ENCODE data around the gene TLL1.

Gene TLL1

GRCh38 chr4:165927815-165928214 lies 54.8 kb downstream of the TLL1 start:
- Mint-ChIP-seq H3K9me3 (no peaks in the 10 kb centered on the region), H3K4me3 (no peak overlapping the region), H3K27me3 (no peaks in the 10 kb centered on the region), H3K4me1 (no peaks in the 10 kb centered on the region), H3K27ac (no peak overlapping the region), H3K36me3 (ENCODE audit: low read depth) (no peaks in the 10 kb centered on the region)
- no peak for DNase-seq
- no peak for ATAC-seq

DNA sequence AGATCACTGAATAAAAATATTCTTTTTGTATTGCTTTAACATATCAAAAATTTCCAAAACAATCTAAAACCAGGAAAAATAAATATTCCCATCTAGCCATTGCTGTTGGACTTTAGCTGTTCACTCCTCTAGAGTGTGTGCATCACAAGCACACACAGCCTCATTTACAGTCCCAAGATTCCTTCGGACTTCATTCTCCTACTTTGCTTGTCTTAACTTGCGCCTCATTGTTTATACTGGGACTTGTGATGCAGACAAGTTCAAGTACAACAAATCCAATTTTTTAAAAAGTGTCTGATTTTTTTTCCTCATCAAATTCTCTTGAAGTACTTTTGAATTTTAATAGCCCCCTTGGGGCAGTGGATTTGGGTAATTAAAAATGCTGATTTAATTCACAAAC lies 55.6 kb downstream of the TLL1 start:
- DNase-seq (no peak), ATAC-seq (no peak)
- Mint-ChIP-seq H3K4me1 (no peaks in the 10 kb centered on the region), H3K4me3 (no peak overlapping the region), H3K27ac (no peak overlapping the region), H3K9me3 (no peaks in the 10 kb centered on the region), H3K27me3 (no peaks in the 10 kb centered on the region), H3K36me3 (ENCODE audit: low read depth) (no peaks in the 10 kb centered on the region)

GRCh38 chr4:165929662-165930061 lies 56.6 kb downstream of the TLL1 start:
- Mint-ChIP-seq H3K27me3 (no peaks in the 10 kb centered on the region), H3K4me3 (no peak overlapping the region), H3K9me3 (no peaks in the 10 kb centered on the region), H3K4me1 (no peaks in the 10 kb centered on the region), H3K27ac (no peak overlapping the region), H3K36me3 (ENCODE audit: low read depth) (no peaks in the 10 kb centered on the region)
- DNase-seq = no peak
- no peak for ATAC-seq

DNA sequence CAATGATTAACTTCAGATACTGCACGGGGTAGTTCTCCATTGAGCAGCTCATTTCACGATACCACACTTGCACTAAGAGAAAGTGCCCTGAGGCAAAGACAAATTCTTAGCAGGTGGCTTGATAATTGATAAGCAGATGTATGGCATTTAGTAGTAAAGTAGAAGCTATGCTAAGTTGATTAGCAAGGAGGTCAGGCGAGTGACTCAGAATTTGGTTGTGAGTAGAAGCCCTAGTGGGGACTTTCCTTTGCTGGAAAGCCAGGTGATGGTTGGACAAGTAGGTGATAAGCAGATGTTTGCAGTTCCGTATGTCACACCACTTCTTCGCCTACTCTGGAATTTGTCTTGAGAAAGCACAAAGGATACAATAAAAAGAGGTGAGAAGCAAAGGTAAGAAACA lies 58.7 kb downstream of the TLL1 start:
- Mint-ChIP-seq H3K4me3 (no peak overlapping the region), H3K27ac (no peak overlapping the region), H3K36me3 (ENCODE audit: low read depth) (no peaks in the 10 kb centered on the region), H3K27me3 (no peaks in the 10 kb centered on the region), H3K4me1 (no peaks in the 10 kb centered on the region), H3K9me3 (no peaks in the 10 kb centered on the region)
- DNase-seq (no peak), ATAC-seq (no peak)

DNA sequence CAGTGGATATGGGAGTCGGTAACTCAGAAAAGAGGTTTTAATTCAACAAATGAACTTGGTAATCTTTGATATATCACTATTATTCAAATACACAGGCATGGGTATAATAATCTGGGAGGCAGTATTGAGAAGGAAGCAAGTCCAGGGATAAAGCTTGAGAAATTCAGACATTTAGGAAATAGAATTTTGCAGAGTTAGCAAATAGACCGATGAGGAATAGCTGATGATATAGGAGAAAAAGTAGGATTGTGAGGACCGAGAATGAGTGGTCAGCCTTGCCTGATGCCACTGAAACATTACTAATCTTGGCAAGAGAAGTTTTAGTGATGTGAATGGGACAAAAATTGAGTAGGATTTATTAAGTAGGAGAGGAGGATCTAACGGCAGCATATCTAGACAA lies 71.9 kb downstream of the TLL1 start:
- no peaks in the 10 kb centered on the region for H3K4me1 Mint-ChIP-seq
- no peak for DNase-seq
- no peaks in the 10 kb centered on the region for H3K36me3 Mint-ChIP-seq (ENCODE audit: low read depth)
- ATAC-seq = no peak
- no peak overlapping the region for H3K27ac Mint-ChIP-seq
- H3K4me3 Mint-ChIP-seq = no peak overlapping the region
- no peaks in the 10 kb centered on the region for H3K27me3 Mint-ChIP-seq
- H3K9me3 Mint-ChIP-seq = peaks cover 10% of the 10 kb centered on the region

GRCh38 chr4:165945991-165946390 lies 73.0 kb downstream of the TLL1 start:
- no peak for ATAC-seq

GRCh38 chr4:165947019-165947418 lies 74.0 kb downstream of the TLL1 start:
- peaks cover 10% of the 10 kb centered on the region for H3K9me3 Mint-ChIP-seq
- H3K4me3 Mint-ChIP-seq = no peak overlapping the region
- no peak for DNase-seq
- no peaks in the 10 kb centered on the region for H3K4me1 Mint-ChIP-seq
- H3K27me3 Mint-ChIP-seq = no peaks in the 10 kb centered on the region
- no peak for ATAC-seq
- no peaks in the 10 kb centered on the region for H3K36me3 Mint-ChIP-seq (ENCODE audit: low read depth)
- no peak overlapping the region for H3K27ac Mint-ChIP-seq

More at GRCh38 chr4:165945991-165946390, 73.0 kb downstream of the TLL1 start:
- Mint-ChIP-seq H3K9me3 (peaks cover 10% of the 10 kb centered on the region), H3K4me1 (no peaks in the 10 kb centered on the region), H3K27me3 (no peaks in the 10 kb centered on the region), H3K27ac (no peak overlapping the region), H3K4me3 (no peak overlapping the region), H3K36me3 (ENCODE audit: low read depth) (no peaks in the 10 kb centered on the region)
- DNase-seq = no peak

DNA sequence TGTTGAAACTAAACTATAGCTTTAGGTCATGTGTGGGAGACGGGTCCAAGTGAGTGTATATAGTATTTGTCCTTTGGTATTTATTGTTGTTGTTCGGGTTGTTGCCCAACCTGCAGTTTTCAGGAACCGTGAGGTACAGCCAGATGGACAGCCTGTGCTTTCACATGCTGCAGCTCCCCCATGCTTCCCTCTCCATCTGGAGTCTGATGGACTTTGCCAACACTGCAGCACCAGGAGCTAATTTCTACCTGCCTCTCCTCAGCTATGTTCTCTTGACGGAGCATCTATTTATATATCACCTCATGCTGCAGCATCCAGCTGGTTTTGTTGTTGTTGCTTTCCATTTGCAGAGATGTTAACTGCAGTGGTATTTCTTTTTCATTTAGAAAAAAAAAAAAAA lies 80.1 kb downstream of the TLL1 start:
- ATAC-seq = no peak
- H3K4me1 Mint-ChIP-seq = no peaks in the 10 kb centered on the region
- H3K4me3 Mint-ChIP-seq = no peak overlapping the region
- no peak for DNase-seq
- no peaks in the 10 kb centered on the region for H3K36me3 Mint-ChIP-seq (ENCODE audit: low read depth)
- H3K9me3 Mint-ChIP-seq = peaks cover 20% of the 10 kb centered on the region
- H3K27ac Mint-ChIP-seq = no peak overlapping the region
- no peaks in the 10 kb centered on the region for H3K27me3 Mint-ChIP-seq

DNA sequence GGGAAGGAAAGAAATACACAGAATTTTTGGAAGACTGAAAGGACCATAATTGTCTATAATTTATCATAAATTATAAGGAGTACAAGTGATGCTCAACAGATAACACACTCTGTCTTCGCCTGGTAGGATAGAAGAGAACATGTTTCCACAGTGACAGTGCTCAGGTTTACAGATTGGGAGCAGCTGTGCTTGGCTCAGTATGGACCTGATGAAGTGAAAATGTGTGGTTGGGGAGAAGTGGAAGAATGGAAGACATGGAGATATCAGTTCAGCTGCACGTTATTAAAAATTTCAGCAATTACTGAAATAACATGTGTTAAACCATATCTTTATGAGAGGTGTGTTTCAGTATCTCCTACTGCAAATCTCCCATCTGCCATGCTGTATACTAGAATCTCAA lies 90.6 kb downstream of the TLL1 start:
- H3K27me3 Mint-ChIP-seq = no peaks in the 10 kb centered on the region
- H3K4me1 Mint-ChIP-seq = no peaks in the 10 kb centered on the region
- peaks cover 7% of the 10 kb centered on the region for H3K9me3 Mint-ChIP-seq
- no peak overlapping the region for H3K27ac Mint-ChIP-seq
- no peaks in the 10 kb centered on the region for H3K36me3 Mint-ChIP-seq (ENCODE audit: low read depth)
- no peak overlapping the region for H3K4me3 Mint-ChIP-seq
- ATAC-seq = no peak
- DNase-seq = no peak

DNA sequence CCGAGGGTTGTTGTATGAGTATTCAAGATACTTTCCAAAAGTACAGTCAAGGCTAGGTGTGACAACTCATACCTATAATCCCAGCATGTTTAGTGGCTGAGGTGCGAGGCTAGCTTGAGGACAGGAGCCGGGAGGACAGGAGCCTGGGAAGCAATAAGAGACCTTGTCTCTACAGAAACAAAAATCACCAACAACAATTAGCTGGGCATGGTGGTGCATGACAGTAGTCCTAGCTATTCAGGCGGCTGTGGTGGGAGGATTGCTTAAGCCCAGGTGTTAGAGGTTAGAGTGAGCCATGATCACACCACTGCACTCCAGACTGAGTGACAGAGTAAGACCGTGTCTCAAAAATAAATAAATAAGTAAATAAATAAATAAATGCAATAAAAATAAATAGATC lies 91.6 kb downstream of the TLL1 start:
- no peak for DNase-seq
- Mint-ChIP-seq H3K4me3 (no peak overlapping the region), H3K9me3 (peaks cover 7% of the 10 kb centered on the region), H3K27me3 (no peaks in the 10 kb centered on the region), H3K4me1 (no peaks in the 10 kb centered on the region), H3K27ac (no peak overlapping the region), H3K36me3 (ENCODE audit: low read depth) (no peaks in the 10 kb centered on the region)
- no peak for ATAC-seq

GRCh38 chr4:165965503-165965902 lies 92.5 kb downstream of the TLL1 start:
- no peak for DNase-seq
- Mint-ChIP-seq H3K27ac (no peak overlapping the region), H3K27me3 (no peaks in the 10 kb centered on the region), H3K4me3 (no peak overlapping the region), H3K9me3 (peaks cover 7% of the 10 kb centered on the region), H3K36me3 (ENCODE audit: low read depth) (no peaks in the 10 kb centered on the region), H3K4me1 (no peaks in the 10 kb centered on the region)
- no peak for ATAC-seq

DNA sequence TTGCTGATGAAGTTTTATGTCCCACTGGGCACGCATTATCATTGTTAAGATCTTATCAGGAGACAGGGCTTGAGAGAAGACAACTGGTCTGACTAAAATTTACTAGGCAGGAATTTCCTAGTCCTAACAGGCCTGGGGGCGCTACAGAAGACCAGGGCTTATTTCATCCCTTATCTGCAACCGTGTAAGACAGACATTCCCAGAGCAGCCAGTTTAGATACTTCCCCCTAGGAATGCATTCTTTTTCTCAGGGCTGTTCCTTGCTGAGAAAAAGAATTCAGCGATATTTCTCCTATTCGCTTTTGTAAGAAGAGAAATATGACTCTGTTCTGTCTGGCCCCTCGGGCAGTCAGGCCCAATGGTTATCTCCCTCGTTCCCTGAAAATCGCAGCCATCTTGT lies 93.8 kb downstream of the TLL1 start:
- ATAC-seq (no peak), DNase-seq (no peak)
- H3K27ac Mint-ChIP-seq = no peak overlapping the region
- no peaks in the 10 kb centered on the region for H3K4me1 Mint-ChIP-seq
- H3K4me3 Mint-ChIP-seq = no peak overlapping the region
- no peaks in the 10 kb centered on the region for H3K27me3 Mint-ChIP-seq
- H3K9me3 Mint-ChIP-seq = peaks cover 7% of the 10 kb centered on the region
- no peaks in the 10 kb centered on the region for H3K36me3 Mint-ChIP-seq (ENCODE audit: low read depth)

DNA sequence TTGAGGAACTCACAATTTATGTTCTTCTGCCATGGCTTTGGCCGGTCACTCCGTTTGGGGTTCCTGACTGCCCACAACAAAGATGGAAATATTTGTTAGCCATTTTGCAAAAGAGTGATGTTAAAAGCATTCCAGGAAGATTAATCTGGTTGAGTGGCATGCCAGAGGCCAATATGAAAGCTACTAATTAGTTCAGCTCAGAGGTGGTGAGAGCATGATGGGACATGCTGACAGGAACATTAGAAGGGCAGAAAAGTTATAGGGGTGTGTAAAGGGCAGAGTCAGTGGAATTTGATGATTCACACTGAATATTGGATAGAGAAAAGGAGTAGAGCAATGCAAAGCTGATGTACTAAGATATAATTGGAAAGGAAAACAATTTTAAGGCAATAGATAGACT lies 94.4 kb downstream of the TLL1 start:
- no peak for ATAC-seq
- DNase-seq = no peak
- H3K4me3 Mint-ChIP-seq = no peak overlapping the region
- no peaks in the 10 kb centered on the region for H3K4me1 Mint-ChIP-seq
- H3K27ac Mint-ChIP-seq = no peak overlapping the region
- H3K36me3 Mint-ChIP-seq (ENCODE audit: low read depth) = no peaks in the 10 kb centered on the region
- peaks cover 7% of the 10 kb centered on the region for H3K9me3 Mint-ChIP-seq
- no peaks in the 10 kb centered on the region for H3K27me3 Mint-ChIP-seq

GRCh38 chr4:165970703-165971420 lies 97.8 kb downstream of the TLL1 start:
- no peak for ATAC-seq
- Mint-ChIP-seq H3K27me3 (no peaks in the 10 kb centered on the region), H3K4me3 (no peak overlapping the region), H3K9me3 (peaks cover 10% of the 10 kb centered on the region), H3K4me1 (no peaks in the 10 kb centered on the region), H3K27ac (no peak overlapping the region), H3K36me3 (ENCODE audit: low read depth) (no peaks in the 10 kb centered on the region)
- no peak for DNase-seq

- no peaks in the 10 kb centered on the region for H3K27me3 Mint-ChIP-seq
- no peak overlapping the region for H3K4me3 Mint-ChIP-seq
- H3K36me3 Mint-ChIP-seq (ENCODE audit: low read depth) = no peaks in the 10 kb centered on the region
- DNase-seq (no peak), ATAC-seq (no peak)
- no peak overlapping the region for H3K27ac Mint-ChIP-seq
- no peaks in the 10 kb centered on the region for H3K4me1 Mint-ChIP-seq
- peaks cover 10% of the 10 kb centered on the region for H3K9me3 Mint-ChIP-seq
These were observed 98.4 kb downstream of the TLL1 start for GRCh38 chr4:165971446-165971845.

DNA sequence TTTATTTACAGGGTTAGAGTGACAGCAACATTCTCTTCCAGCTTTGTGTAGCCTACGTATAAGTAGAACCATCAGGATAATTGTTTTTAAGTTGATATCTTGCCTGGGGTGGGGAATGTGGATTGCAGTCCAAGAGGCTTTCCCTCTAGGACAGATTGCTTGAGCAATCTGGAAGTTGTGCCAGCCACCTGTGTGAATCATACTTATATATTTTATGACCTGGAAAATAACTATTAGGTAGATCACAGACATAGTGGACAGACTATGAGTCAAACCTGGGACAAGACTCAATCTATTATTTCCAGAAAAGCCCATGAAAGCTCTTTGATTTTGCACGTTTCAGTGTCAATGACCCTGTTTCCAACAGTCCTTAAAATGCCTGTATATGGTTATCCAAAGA lies 98.9 kb downstream of the TLL1 start:
- Mint-ChIP-seq H3K36me3 (ENCODE audit: low read depth) (no peaks in the 10 kb centered on the region), H3K4me1 (no peaks in the 10 kb centered on the region), H3K9me3 (peaks cover 10% of the 10 kb centered on the region), H3K27ac (no peak overlapping the region), H3K4me3 (no peak overlapping the region), H3K27me3 (no peaks in the 10 kb centered on the region)
- DNase-seq = no peak
- ATAC-seq = no peak

Measured in activated naive CD8-positive, alpha-beta T cell treated with anti-CD3 and anti-CD28 coated beads, Interleukin-2, amount 50 U/mL, for 24 hours (primary cell).